HG03108 (cell line): ENCODE data around the gene CLDN20.
A peak's percentile ranks its signal among the peaks of the same experiment; 100 is the strongest.
"Not testable (repeated sequence)": the region's sequence is repeated elsewhere in the genome, so short reads cannot be mapped to it uniquely, and the experiment has no call there.

ENCODE experiments used
- ATAC-seq: cut with Tn5 transposase; IDR thresholded peaks from one replicate; pipeline ENCODE4 v1.9.1; 2021; ENCODE audit warnings: moderate library complexity; ENCODE audit not compliant: unreplicated experiment

Gene CLDN20

GRCh38 chr6:155263373-155264063 lies at the start of gene CLDN20:
Gene CLDN20, plus strand, starts transcription at chr6:155264013. Its CDS starts 11,707 bp downstream, at chr6:155275720.
- no peak for ATAC-seq

DNA sequence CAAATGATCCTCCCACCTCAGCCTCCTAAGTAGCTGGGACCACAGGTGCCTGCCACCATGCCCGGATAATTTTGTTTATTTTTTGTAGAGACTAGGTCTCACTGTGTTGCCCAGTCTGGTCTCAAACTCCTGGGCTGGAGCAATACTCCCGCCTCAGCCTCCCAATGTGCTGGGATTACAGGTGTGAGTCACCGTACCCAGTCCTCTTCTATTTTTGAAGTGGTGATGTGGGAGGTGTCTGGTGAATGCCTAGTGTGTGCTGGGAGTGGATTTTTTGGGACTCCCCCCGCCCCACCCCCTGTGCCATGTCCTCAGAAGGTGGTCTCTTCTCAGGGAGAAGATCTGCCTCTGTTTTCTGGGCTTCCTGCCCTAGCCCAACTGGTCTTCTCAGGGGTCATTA lies 47.9 kb upstream of the CLDN20 start:
- ATAC-seq = no peak

GRCh38 chr6:155216312-155217046 lies 47.3 kb upstream of the CLDN20 start:
- ATAC-seq = no peak

DNA sequence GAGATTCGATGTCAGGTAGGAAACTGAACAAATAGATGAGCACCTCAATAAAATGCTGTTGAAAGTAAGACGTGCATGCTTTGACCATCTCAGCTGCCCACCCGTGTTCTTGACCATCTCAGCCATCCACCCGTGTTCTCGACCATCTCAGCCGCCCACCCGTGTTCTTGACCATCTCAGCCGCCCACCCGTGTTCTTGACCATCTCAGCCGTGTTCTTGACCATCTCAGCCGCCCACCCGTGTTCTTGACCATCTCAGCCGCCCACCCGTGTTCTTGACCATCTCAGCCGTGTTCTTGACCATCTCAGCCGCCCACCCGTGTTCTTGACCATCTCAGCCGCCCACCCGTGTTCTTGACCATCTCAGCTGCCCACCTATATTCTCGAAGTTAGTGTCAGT lies 45.1 kb upstream of the CLDN20 start:
- ATAC-seq = not testable (repeated sequence)

GRCh38 chr6:155219299-155219698 lies 44.5 kb upstream of the CLDN20 start:
- ATAC-seq = no peak

DNA sequence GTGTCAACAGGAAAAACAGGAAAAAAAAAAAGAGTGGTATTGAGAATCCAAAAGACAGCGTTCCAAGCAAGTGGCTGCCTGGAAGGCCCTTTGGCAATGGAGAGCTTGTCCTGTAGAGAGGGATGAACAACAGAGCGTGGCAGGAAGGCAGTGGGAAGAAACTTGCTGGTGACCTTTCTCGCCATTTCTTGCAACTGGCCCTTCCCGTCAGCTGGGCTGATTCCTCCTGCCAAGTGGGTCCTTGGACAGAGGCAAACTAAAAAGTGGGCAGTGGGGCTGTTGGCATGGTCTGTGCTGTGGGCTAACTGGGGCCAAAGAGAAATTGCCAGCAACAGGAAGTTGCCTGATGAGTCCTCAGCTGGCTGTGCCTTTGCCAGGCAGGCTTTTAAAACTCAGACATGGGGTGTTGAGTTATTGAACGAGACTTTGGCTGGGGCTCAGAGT lies 43.9 kb upstream of the CLDN20 start:
- ATAC-seq = no peak

- no peak for ATAC-seq
Observed at GRCh38 chr6:155221086-155221485, 42.7 kb upstream of the CLDN20 start.

DNA sequence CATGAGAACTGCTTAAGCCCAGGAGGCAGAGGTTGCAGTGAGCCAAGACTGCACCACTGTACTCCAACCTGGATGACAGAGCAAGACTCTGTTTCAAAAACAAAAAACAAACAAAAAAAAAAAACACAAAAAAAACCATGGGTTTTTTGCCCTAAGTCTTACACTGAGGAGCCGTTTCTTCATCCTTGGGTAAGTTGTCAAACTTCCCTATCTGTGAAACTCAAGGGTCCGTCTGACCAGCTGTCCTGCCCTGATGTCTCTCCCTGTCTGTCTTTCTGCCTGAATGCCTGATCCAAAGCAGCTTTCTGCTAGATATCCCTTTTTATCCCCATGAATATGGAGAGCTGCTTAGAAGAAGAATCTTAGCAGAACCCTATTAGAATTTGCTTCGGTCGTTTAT lies 41.3 kb upstream of the CLDN20 start:
- no peak for ATAC-seq

DNA sequence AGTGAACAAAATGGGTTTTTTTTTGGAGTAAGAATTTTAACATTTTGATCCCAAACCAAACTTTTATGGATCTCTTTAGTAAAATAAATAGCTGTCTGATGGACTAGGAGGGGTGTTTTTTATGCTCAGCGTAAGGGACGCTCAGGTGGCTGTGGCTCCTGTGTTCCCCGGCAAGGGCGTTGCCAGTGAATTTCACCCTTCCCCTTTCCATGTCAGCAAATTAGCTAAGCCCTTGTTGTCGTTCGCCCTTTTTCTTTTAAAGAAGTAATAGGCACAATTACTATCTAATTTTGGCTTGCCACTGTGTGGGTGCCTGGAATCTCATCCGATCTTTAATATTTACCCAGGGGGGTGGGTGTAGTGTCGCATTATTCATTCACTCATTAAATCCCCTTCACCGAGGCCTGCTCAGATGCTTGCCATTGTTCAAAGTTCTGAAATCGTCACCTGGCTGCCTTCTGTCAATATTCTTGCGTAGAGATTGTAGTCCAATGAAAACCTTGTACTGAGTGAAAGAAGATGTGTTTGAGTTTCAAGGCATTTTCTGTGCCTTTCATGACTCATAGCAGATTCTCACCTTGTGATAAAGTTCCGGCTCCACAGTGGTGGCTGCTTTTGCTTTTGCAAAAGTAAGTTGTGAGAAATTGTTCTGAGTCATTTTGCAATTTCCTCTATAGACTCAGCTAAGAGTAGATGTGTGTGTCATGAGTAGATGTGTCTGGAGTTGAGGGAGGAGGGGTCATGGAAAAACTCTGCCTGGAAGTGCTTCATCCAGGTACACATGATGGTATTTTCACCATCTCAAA lies 40.0 kb upstream of the CLDN20 start:
- peak; percentile 95 for ATAC-seq

DNA sequence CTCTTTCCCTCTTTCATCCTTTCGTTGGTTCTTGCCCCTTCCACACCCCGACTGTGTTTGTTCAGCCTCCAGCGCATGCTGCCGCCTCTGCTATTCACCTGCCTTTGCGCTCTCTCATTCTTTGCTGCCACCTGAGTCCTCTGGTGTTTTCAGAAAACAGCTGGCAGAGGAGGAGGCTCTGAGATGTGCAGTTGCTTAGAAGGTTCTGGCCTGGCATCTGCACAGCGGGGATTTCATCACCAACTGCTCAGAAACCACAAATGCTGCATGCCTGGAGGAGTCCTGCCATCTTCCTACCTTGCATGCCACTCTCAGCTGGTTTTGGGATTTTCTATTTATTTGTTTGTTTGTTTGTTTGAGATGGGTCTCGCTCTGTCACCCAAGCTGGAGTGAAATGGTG lies 39.2 kb upstream of the CLDN20 start:
- no peak for ATAC-seq

DNA sequence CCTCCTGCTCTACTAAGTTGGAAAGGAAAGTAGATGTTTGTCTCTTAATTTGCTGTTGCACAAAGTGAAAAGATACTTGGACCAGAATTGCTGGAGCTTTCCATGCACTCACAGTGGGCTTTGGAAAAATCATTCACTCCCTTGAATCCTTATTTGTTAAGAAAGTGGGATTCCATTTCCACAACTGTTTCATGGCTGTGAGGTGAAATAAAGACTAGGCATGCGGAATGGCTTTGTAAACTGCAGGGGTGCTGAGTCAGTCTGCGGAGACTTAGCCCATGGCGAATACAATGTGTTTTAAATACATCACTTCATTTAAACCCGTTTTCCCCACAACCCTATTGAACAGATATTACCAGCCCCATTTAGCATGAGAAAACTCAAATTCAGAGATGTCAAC lies 36.8 kb upstream of the CLDN20 start:
- no peak for ATAC-seq

GRCh38 chr6:155228546-155229166 lies 35.2 kb upstream of the CLDN20 start:
- no peak for ATAC-seq

GRCh38 chr6:155230975-155231374 lies 32.8 kb upstream of the CLDN20 start:
- not testable (repeated sequence) for ATAC-seq

DNA sequence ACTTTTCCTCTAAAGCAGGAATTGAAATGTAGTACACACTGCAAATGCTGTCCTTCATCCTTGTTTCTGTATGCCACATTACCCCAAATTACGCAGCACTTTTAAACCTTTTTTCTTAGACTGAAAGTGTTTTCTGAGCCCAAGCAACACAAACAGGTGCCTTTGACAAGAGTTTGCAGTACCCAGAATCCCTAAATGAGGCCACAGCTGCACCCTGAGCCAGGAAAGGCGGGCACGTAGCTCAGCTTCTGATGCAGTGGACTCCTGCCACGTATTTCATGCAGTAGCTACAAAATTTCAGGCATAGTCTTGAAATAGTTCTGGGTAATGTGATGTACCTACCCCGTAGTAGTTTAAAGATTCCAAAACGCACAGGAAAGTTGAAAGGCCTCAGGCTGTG lies 31.0 kb upstream of the CLDN20 start:
- ATAC-seq = no peak

GRCh38 chr6:155234167-155234566 lies 29.6 kb upstream of the CLDN20 start:
- no peak for ATAC-seq

GRCh38 chr6:155234687-155235086 lies 29.1 kb upstream of the CLDN20 start:
- no peak for ATAC-seq

DNA sequence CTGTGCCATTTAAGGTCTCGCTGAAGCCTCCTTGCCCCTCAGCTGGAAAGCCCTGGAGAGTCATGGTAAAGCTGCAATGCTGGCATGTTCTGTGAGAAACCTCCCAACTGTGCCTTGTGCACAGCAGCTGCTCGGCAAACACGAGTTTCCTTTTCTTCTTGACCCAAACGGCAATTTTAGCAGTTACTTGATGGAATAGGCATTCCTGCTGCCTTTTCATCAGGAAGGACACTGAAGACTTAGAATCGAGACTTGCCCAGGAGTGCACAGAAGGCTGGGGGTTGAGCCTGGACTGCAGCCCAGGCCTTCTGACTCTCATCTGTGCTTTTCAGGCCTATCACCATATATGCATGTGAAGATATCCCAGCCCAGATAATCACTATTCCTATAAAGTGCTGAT lies 28.7 kb upstream of the CLDN20 start:
- ATAC-seq = no peak

- ATAC-seq = no peak
Observed at GRCh38 chr6:155237613-155238012, 26.2 kb upstream of the CLDN20 start.

DNA sequence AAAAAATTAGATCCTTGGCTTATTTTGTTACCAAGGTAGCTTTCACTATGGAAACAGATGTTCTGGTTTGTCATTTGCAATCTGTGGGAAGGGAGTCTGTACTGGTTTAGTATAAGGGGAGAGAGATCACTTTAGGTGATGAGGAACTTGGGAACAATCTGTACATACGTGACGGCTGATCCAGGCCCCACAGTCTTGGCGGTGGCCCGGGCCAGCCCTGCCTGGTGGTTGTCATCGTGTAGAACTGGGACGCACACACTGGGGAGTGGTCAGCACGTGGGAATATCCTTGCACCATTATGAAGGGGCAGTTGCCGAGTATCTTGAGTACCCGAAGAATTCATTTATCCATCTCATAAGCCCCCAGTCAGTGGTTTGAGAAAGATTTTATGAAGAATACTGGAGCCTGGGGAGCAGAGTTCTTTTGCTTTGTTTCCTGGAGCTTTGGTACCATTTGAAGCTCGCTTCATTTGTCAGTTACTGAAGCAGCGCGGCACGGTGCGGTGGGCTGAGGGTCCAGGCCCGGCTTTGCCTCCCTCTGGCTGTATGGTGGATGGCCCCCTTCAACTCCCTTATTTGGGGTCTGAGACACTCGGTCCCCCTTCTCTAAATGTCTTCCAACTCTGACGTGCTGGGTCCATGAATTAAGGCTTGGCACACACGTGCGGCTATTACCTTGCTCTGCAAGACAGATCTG lies 22.8 kb upstream of the CLDN20 start:
- no peak for ATAC-seq

- ATAC-seq = no peak
Observed at GRCh38 chr6:155241966-155242365, 21.8 kb upstream of the CLDN20 start.

DNA sequence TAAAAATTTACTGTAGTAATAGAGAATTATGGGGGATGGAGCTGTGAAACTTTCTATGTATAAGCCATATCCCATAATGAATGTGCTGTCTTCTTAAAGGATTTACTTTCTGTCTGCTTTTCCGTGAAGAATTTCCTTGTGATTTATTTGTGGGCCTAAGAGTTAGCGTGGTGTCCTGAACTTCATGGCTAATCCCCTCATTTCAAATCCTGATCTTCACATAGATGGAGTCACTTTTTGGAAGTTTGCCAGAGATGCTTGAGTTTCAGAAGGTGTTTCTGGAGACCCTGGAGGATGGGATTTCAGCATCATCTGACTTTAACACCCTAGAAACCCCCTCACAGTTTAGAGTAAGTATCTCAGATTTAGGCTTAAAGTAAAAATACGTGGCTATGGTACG lies 19.4 kb upstream of the CLDN20 start:
- ATAC-seq = no peak
